PC-9 (cell line): ENCODE results near the gene CST6.

Experiments used
- CTCF ChIP-seq: fragments of 200-600 bp; sonication (generic); conservative IDR thresholded peaks from 2 replicates; pipeline ENCODE4 v1.6.1; 2017; ENCODE audit warnings: mixed run types, antibody characterized with exemption, mild to moderate bottlenecking, moderate library complexity
- EZH2 ChIP-seq: fragments of 200-600 bp; sonication (generic); IDR thresholded peaks from 2 replicates; pipeline ENCODE4 v1.8.0; 2017; ENCODE audit warnings: antibody characterized with exemption, low read depth

GRCh38 chr11:66008468-66009101 is 3.2 kb upstream of the CST6 start:
- no peak for TF ChIP-seq CTCF
- TF ChIP-seq EZH2, result no peak
